NT2/D1 (cell line): ENCODE results near the gene TPGS1.

Experiments
- SUZ12 ChIP-seq: IDR thresholded peaks from 2 replicates; pipeline ENCODE4 v1.6.1; 2011; ENCODE audit not compliant: insufficient read length, insufficient read depth; ENCODE audit errors: extremely low read depth
- YY1 ChIP-seq: IDR thresholded peaks from 2 replicates; pipeline ENCODE4 v1.6.1; 2011; ENCODE audit not compliant: insufficient read length, insufficient read depth
- ZNF274 ChIP-seq: IDR thresholded peaks from 2 replicates; pipeline ENCODE4 v1.6.1; 2011; ENCODE audit warnings: mild to moderate bottlenecking, low read depth, low read length

DNA sequence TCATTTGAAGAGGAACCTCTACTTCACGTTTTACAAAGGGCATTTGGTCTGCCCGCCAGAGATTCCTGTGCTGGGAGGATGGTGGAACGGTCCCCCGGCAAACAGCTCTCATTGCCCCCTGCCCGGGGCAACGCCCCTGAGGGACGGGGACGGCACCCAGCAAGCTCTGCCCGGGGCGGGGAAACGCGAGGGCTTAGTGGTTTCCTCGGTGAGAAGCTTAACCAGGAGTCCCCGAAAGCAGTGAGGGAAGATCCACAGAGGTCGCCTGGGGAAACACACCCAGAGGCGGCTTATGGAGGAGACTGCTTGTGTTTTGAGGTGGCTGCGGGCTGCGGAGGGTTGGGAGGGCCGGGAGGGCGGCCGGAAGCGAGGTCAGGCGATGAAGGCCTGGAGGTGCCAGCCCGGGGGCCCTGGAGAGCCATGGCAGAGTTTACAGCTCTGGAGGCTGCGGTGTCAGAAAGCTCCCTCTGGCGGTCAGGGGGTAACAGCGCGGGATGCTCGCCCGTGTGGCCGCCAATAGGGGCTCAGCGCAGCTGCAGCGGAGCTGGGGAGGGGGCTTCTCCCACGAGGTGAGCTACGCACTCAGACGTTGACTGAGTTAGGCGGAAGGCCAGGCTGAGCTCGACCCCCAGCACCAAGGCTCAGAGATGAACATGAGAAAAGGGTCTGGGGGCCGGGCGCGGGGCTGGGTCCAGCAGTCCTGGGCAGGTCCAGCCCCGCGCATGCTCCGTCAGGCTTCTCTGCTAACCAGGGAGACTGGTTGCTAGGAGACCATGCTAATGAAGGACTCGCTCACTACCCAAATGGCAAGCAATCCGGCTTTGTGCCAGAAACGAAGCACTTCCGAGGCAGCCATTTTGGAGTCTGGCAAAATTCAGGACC lies 652 bp upstream of the TPGS1 start:
- TF ChIP-seq SUZ12 (no peak), YY1 (no peak), ZNF274 (no peak)
